Lower leg skin (tissue), 3 donors: Measurements from ENCODE around the gene ZNF514.

Experiments used
- CTCF ChIP-seq, 3 donors: fragments of 450-650 bp; IDR thresholded peaks; one replicate each; pipeline ENCODE4 v1.5.1; 2016; ENCODE audit warnings: antibody characterized with exemption in 3 of 3, mild to moderate bottlenecking in 3 of 3, moderate library complexity in 2 of 3
- POLR2A ChIP-seq, 2 donors: fragments of 450-650 bp; IDR thresholded peaks; one replicate each; pipeline ENCODE4 v1.6.1; 2016 to 2017; ENCODE audit warnings: antibody characterized with exemption in 2 of 2, mild to moderate bottlenecking in 1 of 2, moderate library complexity in 1 of 2

- TF ChIP-seq CTCF (IDR thresholded peaks at IDR 0.05) (no peak), POLR2A (IDR thresholded peaks at IDR 0.05) (no peak)
Measured at GRCh38 chr2:95165371-95166064, 5.9 kb upstream of the ZNF514 start, which contains the start of gene ZNF2.
